NCI-H128 (cell line): ENCODE measurements around the gene TGFB1.
"Not testable (repeated sequence)": the region's sequence is repeated elsewhere in the genome, so short reads cannot be mapped to it uniquely, and the experiment has no call there.

Experiments
- DNase-seq: peaks from one replicate; lab custom pipeline; 2025; ENCODE audit not compliant: unreplicated experiment; lab: John Stamatoyannopoulos, UW

Gene TGFB1

GRCh38 chr19:41353466-41354342 lies at the start of gene TGFB1:
Gene TGFB1 (minus strand): TSS chr19:41353922. CDS start chr19:41353044, 878 bp downstream.
- no peak for DNase-seq

- no peak for DNase-seq
Observed at GRCh38 chr19:41402010-41402409, 48.3 kb upstream of the TGFB1 start.

- no peak for DNase-seq
Observed at GRCh38 chr19:41401483-41401882, 47.8 kb upstream of the TGFB1 start.

- DNase-seq: no peak
Observed at GRCh38 chr19:41399525-41399924, 45.8 kb upstream of the TGFB1 start.

GRCh38 chr19:41399091-41399490 lies 45.4 kb upstream of the TGFB1 start:
- DNase-seq: no peak

GRCh38 chr19:41398598-41398997 lies 44.9 kb upstream of the TGFB1 start:
- DNase-seq: no peak

- DNase-seq: no peak
Observed at GRCh38 chr19:41398050-41398418, 44.3 kb upstream of the TGFB1 start.

GRCh38 chr19:41397086-41398049 lies 43.6 kb upstream of the TGFB1 start, which contains the start of the genes BCKDHA and EXOSC5:
Gene BCKDHA (plus strand): TSS chr19:41397818. CDS start chr19:41397828, 10 bp downstream.
Gene EXOSC5 (minus strand): TSS chr19:41397359. CDS start chr19:41397328, 31 bp downstream.
- DNase-seq: peak; percentile 99

GRCh38 chr19:41395355-41395754 lies 41.6 kb upstream of the TGFB1 start:
- no peak for DNase-seq

- no peak for DNase-seq
Observed at GRCh38 chr19:41392775-41393174, 39.1 kb upstream of the TGFB1 start.

GRCh38 chr19:41391618-41392017 lies 37.9 kb upstream of the TGFB1 start:
- DNase-seq: no peak

GRCh38 chr19:41386442-41386841 lies 32.7 kb upstream of the TGFB1 start:
- DNase-seq: no peak

GRCh38 chr19:41384351-41384750 lies 30.6 kb upstream of the TGFB1 start:
- no peak for DNase-seq

GRCh38 chr19:41381536-41381935 lies 27.8 kb upstream of the TGFB1 start:
- not testable (repeated sequence) for DNase-seq

GRCh38 chr19:41377977-41378709 lies 24.4 kb upstream of the TGFB1 start:
- no peak for DNase-seq

- DNase-seq: no peak
Observed at GRCh38 chr19:41376998-41377365, 23.3 kb upstream of the TGFB1 start.

GRCh38 chr19:41376241-41376997 lies 22.7 kb upstream of the TGFB1 start, which contains the start of gene TMEM91:
Gene TMEM91 (plus strand): TSS chr19:41376533. CDS start chr19:41378310, 1,777 bp downstream.
- DNase-seq: no peak

GRCh38 chr19:41373993-41374392 lies 20.3 kb upstream of the TGFB1 start:
- peak; percentile 86 for DNase-seq

GRCh38 chr19:41372501-41372900 lies 18.8 kb upstream of the TGFB1 start:
- no peak for DNase-seq

- no peak for DNase-seq
Observed at GRCh38 chr19:41371541-41371940, 17.8 kb upstream of the TGFB1 start.
